H9 (cell line): ENCODE measurements around the gene EXPH5. TPM values are rescaled to one million over a fixed set of nuclear protein-coding genes. Genes with fewer than 3 reads are reported as not detected.

ENCODE experiments used
- DNase-seq: peaks from one replicate; pipeline ENCODE4 v3.0.0-alpha.2; 2017
- H2AFZ ChIP-seq: one replicate; pipeline ENCODE4 v1.6.1; 2013; ENCODE audit warnings: mild to moderate bottlenecking, low read length, control low read depth, moderate library complexity
- H2AK5ac ChIP-seq: 2 replicates; pipeline ENCODE4 v1.6.1; 2013; ENCODE audit warnings: low read length, control low read depth, mixed read lengths; ENCODE audit not compliant: insufficient read length
- H2BK120ac ChIP-seq: one replicate; pipeline ENCODE4 v1.6.1; 2013; ENCODE audit warnings: low read depth, mild to moderate bottlenecking, low read length, control low read depth, inconsistent platforms; ENCODE audit not compliant: poor library complexity, severe bottlenecking
- H2BK12ac ChIP-seq: 2 replicates; pipeline ENCODE4 v1.6.1; 2013; ENCODE audit warnings: low read length, control low read depth, mixed read lengths, low read depth; ENCODE audit not compliant: insufficient read length
- H2BK15ac ChIP-seq: 2 replicates; pipeline ENCODE4 v1.6.1; 2013; ENCODE audit warnings: low read depth, low read length, control low read depth
- H2BK20ac ChIP-seq: one replicate; pipeline ENCODE4 v1.6.1; 2013; ENCODE audit warnings: low read depth, mild to moderate bottlenecking, low read length, control low read depth, inconsistent platforms; ENCODE audit not compliant: poor library complexity, severe bottlenecking
- H2BK5ac ChIP-seq: 2 replicates; pipeline ENCODE4 v1.6.1; 2013; ENCODE audit warnings: low read length, control low read depth, mixed read lengths; ENCODE audit not compliant: insufficient read length
- H3K14ac ChIP-seq: 2 replicates; pipeline ENCODE4 v1.6.1; 2013; ENCODE audit warnings: low read length, control low read depth; ENCODE audit not compliant: insufficient read depth
- H3K18ac ChIP-seq: 2 replicates; pipeline ENCODE4 v1.6.1; 2013; ENCODE audit warnings: low read depth, mild to moderate bottlenecking, mixed read lengths, low read length, control low read depth; ENCODE audit not compliant: insufficient read length
- H3K23ac ChIP-seq: 2 replicates; pipeline ENCODE4 v1.6.1; 2013; ENCODE audit warnings: low read length, control low read depth, mixed read lengths, low read depth; ENCODE audit not compliant: insufficient read length
- H3K23me2 ChIP-seq: 2 replicates; pipeline ENCODE4 v1.6.1; 2013; ENCODE audit warnings: low read depth, mild to moderate bottlenecking, mixed read lengths, low read length, control low read depth; ENCODE audit not compliant: insufficient read length, poor library complexity, severe bottlenecking
- H3K27ac ChIP-seq: 2 replicates; pipeline ENCODE4 v1.5.1; 2013; ENCODE audit warnings: low read length, control low read depth, mixed read lengths, low read depth; ENCODE audit not compliant: insufficient read length
- H3K27me3 ChIP-seq: 2 replicates; pipeline ENCODE4 v1.6.1; 2013; ENCODE audit warnings: low read length, control low read depth, inconsistent platforms; ENCODE audit not compliant: insufficient read depth
- H3K4ac ChIP-seq: 2 replicates; pipeline ENCODE4 v1.6.1; 2013; ENCODE audit warnings: low read depth, mild to moderate bottlenecking, control low read depth, inconsistent platforms, low read length, moderate library complexity
- H3K4me1 ChIP-seq: 2 replicates; pipeline ENCODE4 v1.6.1; 2013; ENCODE audit warnings: low read length, control low read depth, inconsistent platforms; ENCODE audit not compliant: insufficient read depth
- H3K4me2 ChIP-seq: 2 replicates; pipeline ENCODE4 v1.6.1; 2013; ENCODE audit warnings: low read length, control low read depth, mixed read lengths; ENCODE audit not compliant: insufficient read length, insufficient read depth
- H3K56ac ChIP-seq: 2 replicates; pipeline ENCODE4 v1.6.1; 2013; ENCODE audit warnings: low read depth, mild to moderate bottlenecking, mixed read lengths, low read length, control low read depth; ENCODE audit not compliant: insufficient read length
- H3K79me1 ChIP-seq: 2 replicates; pipeline ENCODE4 v1.6.1; 2013; ENCODE audit warnings: low read depth, mild to moderate bottlenecking, moderate library complexity, low read length, control low read depth, inconsistent platforms; ENCODE audit not compliant: insufficient read depth, poor library complexity, severe bottlenecking
- H3K79me2 ChIP-seq: 2 replicates; pipeline ENCODE4 v1.6.1; 2013; ENCODE audit warnings: low read length, control low read depth, inconsistent platforms; ENCODE audit not compliant: insufficient read depth
- H3K9ac ChIP-seq: 2 replicates; pipeline ENCODE4 v1.6.1; 2013; ENCODE audit warnings: low read length, control low read depth, mixed read lengths; ENCODE audit not compliant: insufficient read length; ENCODE audit errors: extremely low read depth
- H3K9me3 ChIP-seq: one replicate; pipeline ENCODE4 v1.6.1; 2013; ENCODE audit warnings: low read depth, low read length, inconsistent platforms; ENCODE audit not compliant: control insufficient read depth
- H3T11ph ChIP-seq: one replicate; pipeline ENCODE4 v1.6.1; 2013; ENCODE audit warnings: mild to moderate bottlenecking, low read length, control low read depth, inconsistent platforms
- H4K20me1 ChIP-seq: one replicate; pipeline ENCODE4 v1.6.1; 2013; ENCODE audit not compliant: control insufficient read depth, insufficient read length, insufficient read depth
- H4K5ac ChIP-seq: 2 replicates; pipeline ENCODE4 v1.6.1; 2013; ENCODE audit warnings: low read depth, mild to moderate bottlenecking, mixed read lengths, low read length, control low read depth; ENCODE audit not compliant: insufficient read length
- H4K8ac ChIP-seq: replicated peaks from 2 replicates; pipeline ENCODE4 v1.6.1; 2013; ENCODE audit warnings: low read length, control low read depth, mixed read lengths, low read depth; ENCODE audit not compliant: insufficient read length
- H4K91ac ChIP-seq: 2 replicates; pipeline ENCODE4 v1.6.1; 2013; ENCODE audit warnings: low read depth, mild to moderate bottlenecking, moderate library complexity, mixed read lengths, low read length, control low read depth; ENCODE audit not compliant: insufficient read length
- H3K27ac Mint-ChIP-seq, 3 experiments: 2 replicates in 2 of 3; 3 replicates in 1 of 3; pipeline ENCODE4 v1.8.0; 2020 to 2021; ENCODE audit warnings: mixed read lengths in 3 of 3, mild to moderate bottlenecking in 1 of 3, moderate library complexity in 1 of 3
- H3K27me3 Mint-ChIP-seq: 2 replicates; pipeline ENCODE4 v1.8.0; 2021; ENCODE audit warnings: low read depth, mild to moderate bottlenecking, moderate library complexity, mixed read lengths
- H3K36me3 Mint-ChIP-seq, 3 experiments: 2 replicates in 2 of 3; 3 replicates in 1 of 3; pipeline ENCODE4 v1.8.0; 2020 to 2021; ENCODE audit warnings: low read depth in 3 of 3, mixed read lengths in 3 of 3; ENCODE audit not compliant: insufficient read depth in 1 of 3
- H3K4me1 Mint-ChIP-seq, 2 experiments: 2 replicates each; pipeline ENCODE4 v1.8.0; 2020; ENCODE audit warnings: mixed read lengths in 2 of 2
- H3K4me3 Mint-ChIP-seq, 2 experiments: 2 replicates in 1 of 2; 3 replicates in 1 of 2; pipeline ENCODE4 v1.8.0; 2020 to 2021; ENCODE audit warnings: mild to moderate bottlenecking in 2 of 2, mixed read lengths in 2 of 2, moderate library complexity in 1 of 2
- H3K9me3 Mint-ChIP-seq, 2 experiments: 2 replicates in 1 of 2; 3 replicates in 1 of 2; pipeline ENCODE4 v1.8.0; 2020; ENCODE audit warnings: mild to moderate bottlenecking in 2 of 2, mixed read lengths in 2 of 2, moderate library complexity in 1 of 2
- WGBS: extraction: QIAGEN DNeasy Blood & Tissue Kit; methylation state at CpG from one replicate; pipeline ENCODE4 v1.1.7; 2013; ENCODE audit warnings: missing lambda C conversion rate, low lambda C conversion rate, mixed read lengths; ENCODE audit not compliant: insufficient read length; ENCODE audit errors: extremely low coverage; 5-methylcytosine and 5-hydroxymethylcytosine counted together
- total RNA-seq: library from RNA; stranded (reverse); gene quantifications from 2 replicates; pipeline ENCODE4 v1.2.1, GENCODE V29; 2021
- TF ChIP-seq, protein P1 (sequence below): fragments of 200-600 bp; sonication (generic); conservative IDR thresholded peaks from 3 replicates; pipeline ENCODE4 v1.8.0; 2021; ENCODE audit warnings: antibody characterized with exemption, mild to moderate bottlenecking

Gene EXPH5
- total RNA-seq, 1 experiment from 2014 or later: 3.1 TPM

GRCh38 chr11:108556019-108556418 lies 37.5 kb downstream of the EXPH5 start:
- no peak overlapping the region for H4K91ac ChIP-seq
- peak overlapping the region in 2 of 3 experiments; percentile 32 to 46; a peak in 2 of 7 replicates for H3K27ac Mint-ChIP-seq

More at GRCh38 chr11:108556019-108556418, 37.5 kb downstream of the EXPH5 start:
- no peaks in the 10 kb centered on the region for H4K20me1 ChIP-seq
- no peak overlapping the region for H3K56ac ChIP-seq
- H3K9ac ChIP-seq: no peak overlapping the region
- no peaks in the 10 kb centered on the region for H3K9me3 ChIP-seq
- no peak overlapping the region for H2BK15ac ChIP-seq
- Mint-ChIP-seq H3K27me3 (no peaks in the 10 kb centered on the region), H3K36me3 (no peaks in the 10 kb centered on the region), H3K4me1 (peaks cover 18 to 22% of the 10 kb centered on the region in 2 experiments), H3K4me3 (no peak overlapping the region), H3K9me3 (no peaks in the 10 kb centered on the region)
- H3K14ac ChIP-seq: no peak overlapping the region
- H3K18ac ChIP-seq: no peak overlapping the region
- H3K4ac ChIP-seq: no peak overlapping the region
- TF ChIP-seq, protein P1, sequence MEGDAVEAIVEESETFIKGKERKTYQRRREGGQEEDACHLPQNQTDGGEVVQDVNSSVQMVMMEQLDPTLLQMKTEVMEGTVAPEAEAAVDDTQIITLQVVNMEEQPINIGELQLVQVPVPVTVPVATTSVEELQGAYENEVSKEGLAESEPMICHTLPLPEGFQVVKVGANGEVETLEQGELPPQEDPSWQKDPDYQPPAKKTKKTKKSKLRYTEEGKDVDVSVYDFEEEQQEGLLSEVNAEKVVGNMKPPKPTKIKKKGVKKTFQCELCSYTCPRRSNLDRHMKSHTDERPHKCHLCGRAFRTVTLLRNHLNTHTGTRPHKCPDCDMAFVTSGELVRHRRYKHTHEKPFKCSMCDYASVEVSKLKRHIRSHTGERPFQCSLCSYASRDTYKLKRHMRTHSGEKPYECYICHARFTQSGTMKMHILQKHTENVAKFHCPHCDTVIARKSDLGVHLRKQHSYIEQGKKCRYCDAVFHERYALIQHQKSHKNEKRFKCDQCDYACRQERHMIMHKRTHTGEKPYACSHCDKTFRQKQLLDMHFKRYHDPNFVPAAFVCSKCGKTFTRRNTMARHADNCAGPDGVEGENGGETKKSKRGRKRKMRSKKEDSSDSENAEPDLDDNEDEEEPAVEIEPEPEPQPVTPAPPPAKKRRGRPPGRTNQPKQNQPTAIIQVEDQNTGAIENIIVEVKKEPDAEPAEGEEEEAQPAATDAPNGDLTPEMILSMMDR: no peak
- no peak overlapping the region for H3K4me2 ChIP-seq
- H3T11ph ChIP-seq: no peak overlapping the region
- H3K27me3 ChIP-seq: no peaks in the 10 kb centered on the region
- H2AK5ac ChIP-seq: no peak overlapping the region
- no peak overlapping the region for H2BK120ac ChIP-seq
- DNase-seq: no peak
- no peaks in the 10 kb centered on the region for H3K79me1 ChIP-seq
- no peak overlapping the region for H2BK20ac ChIP-seq
- H2BK5ac ChIP-seq: no peak overlapping the region
- H4K5ac ChIP-seq: no peak overlapping the region
- no peaks in the 10 kb centered on the region for H3K23me2 ChIP-seq
- no CpG with 5 or more reads among the region's 2 CpGs for WGBS
- H3K27ac ChIP-seq: no peak overlapping the region
- no peak overlapping the region for H3K23ac ChIP-seq
- H4K8ac ChIP-seq: no peak overlapping the region
- H3K79me2 ChIP-seq: 0 out of 2 replicates have a peak, but pooled peaks cover 2% of the 10 kb centered on the region
- no peak overlapping the region for H2BK12ac ChIP-seq
- peaks cover 3% of the 10 kb centered on the region; the same call in 1 of the 2 replicates for H3K4me1 ChIP-seq
- no peak overlapping the region for H2AFZ ChIP-seq
